Osteocyte (in vitro differentiated cells): ENCODE measurements around the gene MTFP1. TPM values are rescaled to one million over a fixed set of nuclear protein-coding genes. Genes with fewer than 3 reads are reported as not detected.

ENCODE experiments used
- DNase-seq: peaks from one replicate; pipeline ENCODE4 v3.0.0; 2021; ENCODE audit warnings: mixed read lengths; ENCODE audit not compliant: unreplicated experiment; ENCODE audit errors: extremely low spot score
- H3K27ac Mint-ChIP-seq: one replicate; pipeline ENCODE4 v1.8.0; 2021; ENCODE audit warnings: mild to moderate bottlenecking, mixed read lengths; ENCODE audit not compliant: unreplicated experiment
- H3K27me3 Mint-ChIP-seq: one replicate; pipeline ENCODE4 v1.8.0; 2021; ENCODE audit warnings: mixed read lengths; ENCODE audit not compliant: unreplicated experiment
- H3K36me3 Mint-ChIP-seq: one replicate; pipeline ENCODE4 v1.8.0; 2021; ENCODE audit warnings: mixed read lengths; ENCODE audit not compliant: unreplicated experiment
- H3K4me1 Mint-ChIP-seq: one replicate; pipeline ENCODE4 v1.8.0; 2021; ENCODE audit warnings: mixed read lengths; ENCODE audit not compliant: unreplicated experiment
- H3K4me3 Mint-ChIP-seq: one replicate; pipeline ENCODE4 v1.8.0; 2021; ENCODE audit warnings: mild to moderate bottlenecking, moderate library complexity, mixed read lengths; ENCODE audit not compliant: unreplicated experiment
- H3K9me3 Mint-ChIP-seq: one replicate; pipeline ENCODE4 v1.8.0; 2021; ENCODE audit warnings: mixed read lengths; ENCODE audit not compliant: unreplicated experiment
- CTCF ChIP-seq: fragments of 200-600 bp; sonication (generic); IDR thresholded peaks from 2 replicates; pipeline ENCODE4 v1.5.0; 2021; ENCODE audit warnings: antibody characterized with exemption, mild to moderate bottlenecking, moderate library complexity
- total RNA-seq: library from RNA; stranded (reverse); gene quantifications from 2 replicates; pipeline ENCODE4 v1.2.1, GENCODE V29; 2021

Gene MTFP1
- total RNA-seq, 1 donor from 2014 or later, result 10.5 TPM

- peaks cover 49% of the 10 kb centered on the region for H3K4me1 Mint-ChIP-seq
Measured at GRCh38 chr22:30425327-30425615, 297 bp upstream of the MTFP1 start.

GRCh38 chr22:30426388-30427353 lies 1.1 kb downstream of the MTFP1 start:
- DNase-seq, result peak; percentile 90
- peaks cover 35% of the 10 kb centered on the region for H3K4me1 Mint-ChIP-seq
- no peaks in the 10 kb centered on the region for H3K9me3 Mint-ChIP-seq
- peak overlapping the region; percentile 88 for H3K27ac Mint-ChIP-seq
- peak overlapping the region; percentile 83 for H3K4me3 Mint-ChIP-seq
- peak; percentile 76 for TF ChIP-seq CTCF
- no peaks in the 10 kb centered on the region for H3K36me3 Mint-ChIP-seq
- H3K27me3 Mint-ChIP-seq, result no peaks in the 10 kb centered on the region

More at GRCh38 chr22:30425327-30425615, 297 bp upstream of the MTFP1 start:
- TF ChIP-seq CTCF, result no peak
- Mint-ChIP-seq H3K36me3 (no peaks in the 10 kb centered on the region), H3K4me3 (peak overlapping the region; percentile 83), H3K27ac (peak overlapping the region; percentile 88), H3K27me3 (no peaks in the 10 kb centered on the region), H3K9me3 (no peaks in the 10 kb centered on the region)
- DNase-seq, result no peak

- H3K36me3 Mint-ChIP-seq, result no peaks in the 10 kb centered on the region
- no peak for DNase-seq
- no peak overlapping the region for H3K4me3 Mint-ChIP-seq
- H3K27ac Mint-ChIP-seq, result no peak overlapping the region
- H3K27me3 Mint-ChIP-seq, result no peaks in the 10 kb centered on the region
- H3K9me3 Mint-ChIP-seq, result no peaks in the 10 kb centered on the region
- H3K4me1 Mint-ChIP-seq, result peaks cover 23% of the 10 kb centered on the region
- TF ChIP-seq CTCF, result no peak
Measured at GRCh38 chr22:30427871-30428270, 2.3 kb downstream of the MTFP1 start.

GRCh38 chr22:30429887-30430286 lies 4.3 kb downstream of the MTFP1 start:
- Mint-ChIP-seq H3K27ac (no peak overlapping the region), H3K9me3 (no peaks in the 10 kb centered on the region), H3K36me3 (no peaks in the 10 kb centered on the region), H3K4me3 (no peak overlapping the region), H3K27me3 (no peaks in the 10 kb centered on the region), H3K4me1 (peaks cover 15% of the 10 kb centered on the region)
- TF ChIP-seq CTCF, result no peak
- no peak for DNase-seq

- no peak for DNase-seq
- Mint-ChIP-seq H3K4me1 (peaks cover 8% of the 10 kb centered on the region), H3K36me3 (no peaks in the 10 kb centered on the region), H3K27me3 (no peaks in the 10 kb centered on the region), H3K27ac (no peak overlapping the region), H3K9me3 (no peaks in the 10 kb centered on the region), H3K4me3 (no peak overlapping the region)
- TF ChIP-seq CTCF, result no peak
Measured at GRCh38 chr22:30430933-30431332, 5.4 kb downstream of the MTFP1 start.
